ENCODE data around the gene DHX30.

Gene DHX30

GRCh38 chr3:47778746-47779145 is 24.2 kb upstream of the DHX30 start:
- Histone ChIP-seq H3K4me3 (peak overlapping the region; percentile 81 to 98 (median 93); a peak in 17 of 20 replicates), H3K4me2 (peak overlapping the region; percentile 80 to 95 (median 86))

GRCh38 chr3:47780741-47781684 is 21.9 kb upstream of the DHX30 start:
- Histone ChIP-seq H3K4me1 (peaks cover 39 to 52% (median 44%) of the 10 kb centered on the region in 10 experiments), H4K20me1 (peaks cover 36 to 50% (median 40%) of the 10 kb centered on the region in 11 experiments; a peak in 21 of 22 replicates), H3K9me3 (replicated peaks in 1 of 11) (no peaks in the 10 kb centered on the region), H3K4me2 (peak overlapping the region; percentile 80 to 95 (median 86)), H3K36me3 (peaks cover 0 to 37% (median 30%) of the 10 kb centered on the region in 11 experiments; a peak in 18 of 22 replicates), H3K27me3 (no peaks in the 10 kb centered on the region), H3K9ac (peak overlapping the region; percentile 97 to 100 (median 99)), H3K27ac (peak overlapping the region; percentile 96 to 100 (median 99)), H3K4me3 (peak overlapping the region; percentile 81 to 98 (median 93))
- TF ChIP-seq Cebpa-rat (IDR thresholded peaks at IDR 0.05): no peak

More at GRCh38 chr3:47778746-47779145, 24.2 kb upstream of the DHX30 start:
- Histone ChIP-seq H3K9ac (peak overlapping the region; percentile 97 to 100 (median 99)), H3K36me3 (peaks cover 0 to 56% (median 48%) of the 10 kb centered on the region in 11 experiments; a peak in 18 of 22 replicates), H3K27me3 (no peaks in the 10 kb centered on the region), H3K9me3 (replicated peaks in 1 of 11) (no peaks in the 10 kb centered on the region), H3K27ac (peak overlapping the region in 10 of 11 experiments; percentile 97 to 100 (median 99); a peak in 17 of 22 replicates), H4K20me1 (peaks cover 57 to 72% (median 63%) of the 10 kb centered on the region in 11 experiments; a peak in 21 of 22 replicates), H3K4me1 (peaks cover 33 to 55% (median 43%) of the 10 kb centered on the region in 10 experiments)
- TF ChIP-seq Cebpa-rat (IDR thresholded peaks at IDR 0.05): no peak

GRCh38 chr3:47781685-47782445 is 21.1 kb upstream of the DHX30 start, which contains the start of gene SMARCC1:
Gene SMARCC1 (minus strand): TSS chr3:47781893. CDS start chr3:47781797, 96 bp downstream.
- Histone ChIP-seq H3K27ac (peak within 1 kb of the TSS; percentile 96 to 100 (median 99)), H3K27me3 (no peaks in the 10 kb centered on the region), H3K4me1 (peaks cover 39 to 49% (median 44%) of the 10 kb centered on the region in 10 experiments), H4K20me1 (peaks cover 28 to 41% (median 32%) of the 10 kb centered on the region in 11 experiments; a peak in 21 of 22 replicates), H3K4me3 (peak within 1 kb of the TSS; percentile 81 to 98 (median 93)), H3K9ac (peak within 1 kb of the TSS; percentile 97 to 100 (median 99)), H3K36me3 (peaks cover 0 to 29% (median 21%) of the 10 kb centered on the region in 11 experiments; a peak in 14 of 22 replicates), H3K4me2 (peak within 1 kb of the TSS; percentile 89 to 99 (median 94)), H3K9me3 (replicated peaks in 1 of 11) (no peaks in the 10 kb centered on the region)
- TF ChIP-seq Cebpa-rat (IDR thresholded peaks at IDR 0.05): no peak

- peaks cover 20 to 33% (median 25%) of the 10 kb centered on the region in 11 experiments; a peak in 21 of 22 replicates for H4K20me1 ChIP-seq
- H3K27ac ChIP-seq: peak overlapping the region; percentile 94 to 100 (median 99)
- peak overlapping the region; percentile 89 to 99 (median 94) for H3K4me2 ChIP-seq
- TF ChIP-seq Cebpa-rat (IDR thresholded peaks at IDR 0.05): peak in 3 of 11 experiments; percentile 25 to 35 (median 30); a peak in 2 of 22 replicates
- peaks cover 0 to 21% (median 13%) of the 10 kb centered on the region in 11 experiments; a peak in 13 of 22 replicates for H3K36me3 ChIP-seq
- H3K9me3 ChIP-seq (replicated peaks in 1 of 11): no peaks in the 10 kb centered on the region
- peaks cover 36 to 45% (median 42%) of the 10 kb centered on the region in 10 experiments for H3K4me1 ChIP-seq
- H3K4me3 ChIP-seq: peak overlapping the region; percentile 81 to 98 (median 93)
- no peaks in the 10 kb centered on the region for H3K27me3 ChIP-seq
- peak overlapping the region; percentile 97 to 100 (median 99) for H3K9ac ChIP-seq
Measured at GRCh38 chr3:47782446-47783308, 20.3 kb upstream of the DHX30 start.

- Histone ChIP-seq H3K4me1 (peaks cover 35 to 44% (median 40%) of the 10 kb centered on the region in 10 experiments), H3K4me2 (peak overlapping the region; percentile 89 to 99 (median 94); a peak in 16 of 22 replicates), H3K36me3 (peaks cover 0 to 11% (median 4%) of the 10 kb centered on the region in 11 experiments; a peak in 11 of 22 replicates), H3K9me3 (replicated peaks in 1 of 11) (no peaks in the 10 kb centered on the region), H3K27me3 (no peaks in the 10 kb centered on the region), H3K9ac (no peak overlapping the region), H3K27ac (peak overlapping the region in 3 of 11 experiments; percentile 98 to 99 (median 99); a peak in 4 of 22 replicates), H4K20me1 (peaks cover 10 to 23% (median 17%) of the 10 kb centered on the region in 11 experiments; a peak in 21 of 22 replicates), H3K4me3 (no peak overlapping the region)
- no peak for TF ChIP-seq Cebpa-rat (IDR thresholded peaks at IDR 0.05)
Measured at GRCh38 chr3:47783673-47784072, 19.3 kb upstream of the DHX30 start.

GRCh38 chr3:47791193-47791855 is 11.6 kb upstream of the DHX30 start:
- H3K9ac ChIP-seq: peak overlapping the region in 9 of 11 experiments; percentile 18 to 62 (median 49); a peak in 11 of 22 replicates
- no peak for TF ChIP-seq Cebpa-rat (IDR thresholded peaks at IDR 0.05)

GRCh38 chr3:47792699-47793098 is 10.2 kb upstream of the DHX30 start:
- H3K27ac ChIP-seq: no peak overlapping the region
- no peaks in the 10 kb centered on the region for H4K20me1 ChIP-seq
- H3K27me3 ChIP-seq: no peaks in the 10 kb centered on the region
- peaks cover 17 to 39% (median 33%) of the 10 kb centered on the region in 10 experiments; a peak in 19 of 20 replicates for H3K4me1 ChIP-seq
- TF ChIP-seq Cebpa-rat (IDR thresholded peaks at IDR 0.05): no peak
- 0 out of 20 replicates have a peak overlapping the region, but pooled peaks of 1 of the 10 experiments have one; percentile 2 for H3K4me3 ChIP-seq
- peaks cover 0 to 9% (median 0%) of the 10 kb centered on the region in 11 experiments; a peak in 2 of 22 replicates for H3K36me3 ChIP-seq
- peaks cover 15 to 22% (median 19%) of the 10 kb centered on the region in 11 experiments for H3K9me3 ChIP-seq (replicated peaks in 1 of 11)
- H3K4me2 ChIP-seq: no peak overlapping the region
- no peak overlapping the region for H3K9ac ChIP-seq

More at GRCh38 chr3:47791193-47791855, 11.6 kb upstream of the DHX30 start:
- Histone ChIP-seq H3K4me3 (no peak overlapping the region), H3K4me1 (peaks cover 17 to 45% (median 34%) of the 10 kb centered on the region in 10 experiments; a peak in 19 of 20 replicates), H3K9me3 (replicated peaks in 1 of 11) (peaks cover 15 to 22% (median 19%) of the 10 kb centered on the region in 11 experiments), H3K27me3 (no peaks in the 10 kb centered on the region), H3K36me3 (peaks cover 0 to 9% (median 0%) of the 10 kb centered on the region in 11 experiments; a peak in 2 of 22 replicates), H3K27ac (peak overlapping the region in 9 of 11 experiments; percentile 73 to 98 (median 91); a peak in 19 of 22 replicates), H3K4me2 (peak overlapping the region in 10 of 11 experiments; percentile 14 to 69 (median 60); a peak in 21 of 22 replicates), H4K20me1 (no peaks in the 10 kb centered on the region)

Data from BLaER1 treated with 17β-estradiol and CSF1 and Interleukin-3, amounts not matched to agents 10 nM and 100 nM (cell line).